HG03108 (cell line): ENCODE results near the gene GALK1.
"Not testable (repeated sequence)": the region's sequence is repeated elsewhere in the genome, so short reads cannot be mapped to it uniquely, and the experiment has no call there.

Experiments
- ATAC-seq: cut with Tn5 transposase; IDR thresholded peaks from one replicate; pipeline ENCODE4 v1.9.1; 2021; ENCODE audit warnings: moderate library complexity; ENCODE audit not compliant: unreplicated experiment

GALK1 gene

GRCh38 chr17:75784473-75785015 lies 19.6 kb upstream of the GALK1 start, which contains the start of gene UNK:
UNK (plus strand) TSS chr17:75784806; CDS start chr17:75784881, 75 bp downstream.
- peak; percentile 49 for ATAC-seq

- ATAC-seq, result no peak
Observed at GRCh38 chr17:75783803-75784472, 18.9 kb upstream of the GALK1 start.

- ATAC-seq, result no peak
Observed at GRCh38 chr17:75783069-75783783, 18.2 kb upstream of the GALK1 start.

- ATAC-seq, result no peak
Observed at GRCh38 chr17:75779987-75780889, 15.2 kb upstream of the GALK1 start.

GRCh38 chr17:75779250-75779986 lies 14.4 kb upstream of the GALK1 start:
- ATAC-seq, result peak; percentile 69

GRCh38 chr17:75778861-75779249 lies 13.9 kb upstream of the GALK1 start:
- peak; percentile 5 for ATAC-seq

GRCh38 chr17:75778066-75778860 lies 13.3 kb upstream of the GALK1 start:
- ATAC-seq, result not testable (repeated sequence)

- ATAC-seq, result no peak
Observed at GRCh38 chr17:75777296-75777922, 12.4 kb upstream of the GALK1 start.

GRCh38 chr17:75776386-75777295 lies 11.6 kb upstream of the GALK1 start:
- ATAC-seq, result no peak

GRCh38 chr17:75774991-75775668 lies 10.1 kb upstream of the GALK1 start:
- ATAC-seq, result no peak

GRCh38 chr17:75774471-75774990 lies 9.5 kb upstream of the GALK1 start:
- ATAC-seq, result no peak

GRCh38 chr17:75773808-75774470 lies 8.9 kb upstream of the GALK1 start:
- ATAC-seq, result no peak

- ATAC-seq, result no peak
Observed at GRCh38 chr17:75773121-75773807, 8.3 kb upstream of the GALK1 start.

GRCh38 chr17:75771334-75772281 lies 6.6 kb upstream of the GALK1 start:
- ATAC-seq, result no peak

- no peak for ATAC-seq
Observed at GRCh38 chr17:75769536-75769935, 4.5 kb upstream of the GALK1 start.
